GM10847 (cell line): ENCODE results near the gene KLK5.

Experiments
- POLR2A ChIP-seq: IDR thresholded peaks from 2 replicates; pipeline ENCODE4 v1.6.1; 2011; ENCODE audit not compliant: insufficient read length; ENCODE audit errors: extremely low read depth

KLK5 gene

GRCh38 chr19:50952910-50953309 lies at the start of gene KLK5:
Gene KLK5, minus strand, starts transcription at chr19:50953038. Its CDS starts 381 bp downstream, at chr19:50952657.
- TF ChIP-seq POLR2A: no peak

DNA sequence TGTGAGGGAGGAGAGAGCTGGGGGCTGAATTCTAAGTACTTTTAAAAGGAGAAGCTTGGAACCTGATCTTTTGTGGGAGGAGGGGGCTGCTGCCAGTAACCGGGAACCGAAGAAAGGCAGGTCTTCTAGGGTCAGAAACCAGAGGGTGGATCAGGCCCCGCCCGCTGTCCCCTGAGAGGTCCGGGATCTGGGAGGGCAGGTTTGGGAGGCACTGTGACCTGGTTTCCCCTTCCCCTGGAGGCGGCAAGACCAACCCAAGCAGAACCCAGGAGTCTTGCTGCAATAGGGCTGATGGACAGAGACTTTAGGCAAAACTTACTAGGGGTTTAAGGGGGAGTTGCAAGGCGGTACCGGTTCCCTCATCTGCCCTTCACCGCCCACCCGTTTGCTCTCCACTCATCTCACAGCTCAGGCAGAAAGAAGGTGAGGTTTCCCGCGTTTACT lies 49.3 kb upstream of the KLK5 start:
- TF ChIP-seq POLR2A: no peak

- TF ChIP-seq POLR2A: no peak
These were observed 48.7 kb upstream of the KLK5 start, which contains the start of gene KLK8 for GRCh38 chr19:51001515-51001914. Gene KLK8, minus strand, starts transcription at chr19:51001604. Its CDS starts 437 bp downstream, at chr19:51001167.

DNA sequence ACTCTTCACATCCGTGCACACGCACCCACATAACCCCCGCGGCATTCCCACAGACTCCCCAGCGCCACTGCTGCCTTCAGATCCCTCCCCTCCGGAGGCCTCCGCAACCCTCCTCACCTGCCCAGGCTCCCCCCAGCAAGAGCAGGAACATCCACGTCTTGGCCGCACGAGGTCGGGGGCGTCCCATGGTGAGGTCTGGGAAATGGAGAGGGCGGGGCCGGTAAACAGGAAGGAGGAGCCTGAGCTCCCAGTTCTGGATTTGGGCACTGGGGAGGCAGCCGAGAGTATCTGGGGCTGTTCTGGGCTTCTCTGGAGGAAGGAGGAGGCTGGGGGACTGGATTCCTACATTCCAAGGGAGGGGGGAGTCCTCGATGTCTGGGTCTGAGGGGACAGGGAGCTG lies 48.1 kb upstream of the KLK5 start:
- no peak for TF ChIP-seq POLR2A

- TF ChIP-seq POLR2A: no peak
These were observed 47.6 kb upstream of the KLK5 start for GRCh38 chr19:51000426-51000825.

DNA sequence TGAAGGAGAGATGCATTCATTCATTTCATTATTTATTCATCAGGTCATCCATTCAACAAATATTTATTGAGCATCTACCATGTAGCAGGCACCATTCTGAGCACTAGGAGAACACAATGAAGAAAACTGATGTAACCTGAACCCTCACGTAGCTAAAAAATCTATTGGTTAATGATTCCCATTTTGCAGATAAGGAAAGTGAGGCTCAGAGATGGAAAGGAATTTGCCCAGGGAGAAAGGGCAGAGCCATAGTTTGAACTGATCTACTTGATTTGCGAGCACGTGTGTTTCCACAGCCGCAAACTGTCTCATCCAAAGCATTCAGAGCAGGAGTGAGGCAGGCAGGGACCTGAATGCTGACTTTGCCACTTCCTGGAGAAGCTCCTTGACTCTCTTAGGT lies 45.8 kb upstream of the KLK5 start:
- no peak for TF ChIP-seq POLR2A

DNA sequence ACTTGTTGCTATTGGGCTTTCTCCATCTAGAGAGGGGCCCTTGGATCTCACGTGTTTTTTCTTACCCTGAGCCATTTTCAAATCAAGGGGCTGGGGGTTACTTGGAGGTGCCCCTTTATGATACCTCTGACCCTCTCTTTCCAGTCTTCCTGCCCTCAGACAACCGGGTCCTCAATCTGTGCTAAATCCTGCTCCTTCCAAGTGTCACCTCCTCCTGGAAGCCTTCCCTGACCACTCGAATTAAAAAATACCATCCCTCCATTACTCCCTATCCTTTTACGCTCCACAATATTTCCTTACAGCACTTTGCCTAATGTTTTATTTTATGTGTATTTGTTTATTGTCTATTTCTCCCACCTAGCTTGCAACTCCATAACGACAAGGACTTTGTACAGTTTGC lies 45.2 kb upstream of the KLK5 start:
- no peak for TF ChIP-seq POLR2A

DNA sequence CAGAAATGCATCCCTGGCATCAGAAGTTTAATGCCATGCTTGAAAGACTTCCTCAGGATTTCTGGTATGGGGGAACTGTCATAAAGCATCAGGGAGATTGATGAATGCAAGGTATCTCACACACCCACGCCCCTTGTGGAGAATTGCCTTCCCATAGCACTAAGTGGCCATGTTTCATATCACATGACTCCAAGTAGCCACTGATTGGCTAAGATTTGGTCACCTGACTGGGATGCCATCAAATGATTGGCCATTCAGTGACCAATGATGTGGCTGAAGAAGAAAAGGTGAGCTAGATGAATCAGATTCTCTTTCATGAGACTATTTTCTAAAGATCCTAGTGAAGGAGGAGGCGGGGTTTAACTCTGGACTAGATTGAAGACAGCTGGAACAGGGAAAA lies 41.3 kb upstream of the KLK5 start:
- TF ChIP-seq POLR2A: no peak

DNA sequence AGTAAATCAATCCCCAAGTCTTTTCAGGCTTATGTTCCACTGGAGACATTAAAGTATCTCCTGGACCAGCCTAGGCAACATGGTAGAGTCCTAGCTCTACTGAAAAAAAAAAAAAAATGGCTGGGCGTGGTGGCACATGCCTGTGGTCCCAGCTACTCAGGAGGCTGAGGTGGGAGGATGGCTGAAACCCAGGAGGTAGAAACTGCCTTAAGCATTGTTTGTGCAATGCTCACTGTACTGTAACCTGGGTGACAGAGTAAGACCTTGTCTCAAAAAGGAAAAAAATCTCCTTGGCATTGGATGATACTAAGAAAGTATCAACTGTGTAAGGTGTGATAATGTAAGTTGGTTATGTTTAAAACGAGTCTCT lies 39.8 kb upstream of the KLK5 start:
- no peak for TF ChIP-seq POLR2A

DNA sequence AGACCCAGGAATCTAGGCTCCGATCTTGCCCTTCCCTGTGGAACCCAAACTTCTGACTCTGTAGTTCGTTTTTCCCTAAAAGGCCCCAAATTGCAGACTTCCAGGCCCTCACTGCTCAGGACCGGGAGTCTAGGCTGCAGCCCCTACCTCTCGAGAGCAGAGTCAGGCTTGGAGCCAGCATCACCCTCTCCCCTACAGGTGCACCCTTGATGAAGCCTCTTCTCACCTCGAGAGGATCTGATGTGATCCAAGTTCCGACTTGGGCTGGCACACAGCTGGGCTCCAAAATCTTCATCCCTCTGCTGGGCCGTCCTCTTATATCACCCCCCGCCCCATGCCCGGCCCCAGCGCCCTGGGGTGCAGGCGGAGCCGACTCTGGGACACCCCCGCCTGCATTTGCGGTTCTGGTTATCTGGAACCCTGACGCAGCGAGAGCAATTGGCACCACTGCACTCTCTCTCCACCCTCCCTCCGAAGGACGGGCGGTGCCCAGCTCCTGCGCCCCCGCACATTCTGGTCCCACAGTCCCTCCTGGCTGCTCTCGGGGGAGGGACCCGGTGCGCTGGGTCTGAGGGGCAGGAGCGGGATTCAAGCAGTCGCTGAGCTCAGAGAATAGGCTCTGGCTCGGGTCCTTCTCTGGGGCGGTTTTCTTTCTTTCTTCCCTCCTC lies 30.9 kb upstream of the KLK5 start, which contains the start of gene KLK7:
TSS of gene KLK7 (minus strand) at position 293 of the 668 bp plus-strand sequence. CDS start 1,518 bp downstream, outside the sequence.
- no peak for TF ChIP-seq POLR2A

- TF ChIP-seq POLR2A: no peak
These were observed 29.3 kb upstream of the KLK5 start for GRCh38 chr19:50982186-50982585.

DNA sequence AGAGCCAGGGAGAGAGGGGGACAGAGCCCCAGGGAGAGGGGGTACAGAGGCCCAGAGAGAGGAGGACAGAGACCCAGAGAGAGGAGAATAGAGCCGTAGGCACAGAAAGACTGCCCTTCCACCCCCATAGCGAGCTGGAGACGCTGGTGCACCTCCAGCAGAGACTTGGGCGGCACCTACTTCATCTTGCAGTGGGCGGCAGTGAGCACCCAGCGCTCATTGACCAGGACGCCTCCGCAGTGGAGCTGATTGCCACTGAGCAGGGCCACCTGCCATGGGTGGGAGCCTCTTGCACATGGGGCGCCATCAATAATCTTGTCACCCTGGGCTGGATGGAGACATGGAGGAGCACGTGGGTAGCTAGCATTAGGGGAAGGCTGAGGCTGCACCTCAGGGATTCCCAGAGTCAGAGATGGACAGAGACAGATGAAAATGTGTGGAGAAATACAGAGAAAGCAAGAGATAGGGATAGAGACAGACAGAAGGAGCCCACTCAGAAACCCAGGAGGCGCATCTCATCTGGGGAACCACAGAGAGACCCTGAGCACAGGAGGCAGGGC lies 28.8 kb upstream of the KLK5 start:
- no peak for TF ChIP-seq POLR2A

GRCh38 chr19:50980208-50980607 lies 27.4 kb upstream of the KLK5 start:
- no peak for TF ChIP-seq POLR2A

DNA sequence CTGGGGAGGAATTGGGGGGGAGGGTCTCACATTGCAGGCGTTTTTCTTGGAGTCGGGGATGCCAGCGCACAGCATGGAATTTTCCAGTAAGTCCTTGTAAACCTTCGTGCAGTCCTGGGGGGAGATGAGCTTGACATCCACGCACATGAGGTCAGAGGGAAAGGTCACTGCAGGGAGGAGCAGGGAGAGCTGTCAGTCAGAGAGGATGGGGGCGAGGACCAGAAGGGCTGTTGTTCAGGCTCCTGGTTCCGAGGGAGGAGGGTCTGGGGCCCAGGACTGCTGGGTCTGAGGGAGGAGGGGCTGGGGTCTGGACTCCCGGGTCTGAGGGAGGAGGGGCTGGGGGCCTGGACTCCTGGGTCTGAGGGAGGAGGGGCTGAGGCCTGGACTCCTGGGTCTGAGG lies 26.9 kb upstream of the KLK5 start:
- TF ChIP-seq POLR2A: no peak

GRCh38 chr19:50978772-50979390 lies 26.0 kb upstream of the KLK5 start:
- TF ChIP-seq POLR2A: no peak

GRCh38 chr19:50977626-50978025 lies 24.8 kb upstream of the KLK5 start:
- no peak for TF ChIP-seq POLR2A
